ENCODE data around the gene C1orf167.

Gene C1orf167

DNA sequence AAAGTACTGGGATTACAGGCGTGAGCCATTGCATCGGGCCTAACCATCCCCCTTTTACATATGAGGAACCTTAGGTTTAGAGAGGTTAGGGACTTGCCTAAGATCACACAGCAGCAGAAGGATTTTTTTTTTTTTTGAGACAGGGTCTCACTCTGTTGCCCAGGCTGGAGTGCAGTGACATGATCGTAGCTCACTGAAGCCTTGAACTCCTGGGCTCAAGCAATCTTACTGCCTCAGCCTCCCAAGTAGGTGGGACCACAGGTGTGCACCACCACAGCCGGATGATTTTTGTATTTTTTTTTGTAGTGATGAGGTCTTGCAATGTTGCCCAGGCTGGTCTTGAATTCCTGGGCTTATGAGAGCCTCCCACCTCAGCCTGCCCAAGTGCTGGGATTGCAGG is 2.2 kb upstream of the C1orf167 start:
- TF ChIP-seq, protein P1, sequence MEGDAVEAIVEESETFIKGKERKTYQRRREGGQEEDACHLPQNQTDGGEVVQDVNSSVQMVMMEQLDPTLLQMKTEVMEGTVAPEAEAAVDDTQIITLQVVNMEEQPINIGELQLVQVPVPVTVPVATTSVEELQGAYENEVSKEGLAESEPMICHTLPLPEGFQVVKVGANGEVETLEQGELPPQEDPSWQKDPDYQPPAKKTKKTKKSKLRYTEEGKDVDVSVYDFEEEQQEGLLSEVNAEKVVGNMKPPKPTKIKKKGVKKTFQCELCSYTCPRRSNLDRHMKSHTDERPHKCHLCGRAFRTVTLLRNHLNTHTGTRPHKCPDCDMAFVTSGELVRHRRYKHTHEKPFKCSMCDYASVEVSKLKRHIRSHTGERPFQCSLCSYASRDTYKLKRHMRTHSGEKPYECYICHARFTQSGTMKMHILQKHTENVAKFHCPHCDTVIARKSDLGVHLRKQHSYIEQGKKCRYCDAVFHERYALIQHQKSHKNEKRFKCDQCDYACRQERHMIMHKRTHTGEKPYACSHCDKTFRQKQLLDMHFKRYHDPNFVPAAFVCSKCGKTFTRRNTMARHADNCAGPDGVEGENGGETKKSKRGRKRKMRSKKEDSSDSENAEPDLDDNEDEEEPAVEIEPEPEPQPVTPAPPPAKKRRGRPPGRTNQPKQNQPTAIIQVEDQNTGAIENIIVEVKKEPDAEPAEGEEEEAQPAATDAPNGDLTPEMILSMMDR (IDR thresholded peaks at IDR 0.05; ENCODE audit: insufficient read depth, low read length, missing control alignments) = no peak
- H3K4me3 ChIP-seq (ENCODE audit: low read depth, low read length) = no peak overlapping the region
- CTCF ChIA-PET = no interaction called here
- DNase-seq (ENCODE audit: low read depth, low spot score) = no peak
- POLR2A ChIA-PET = no interaction called here

DNA sequence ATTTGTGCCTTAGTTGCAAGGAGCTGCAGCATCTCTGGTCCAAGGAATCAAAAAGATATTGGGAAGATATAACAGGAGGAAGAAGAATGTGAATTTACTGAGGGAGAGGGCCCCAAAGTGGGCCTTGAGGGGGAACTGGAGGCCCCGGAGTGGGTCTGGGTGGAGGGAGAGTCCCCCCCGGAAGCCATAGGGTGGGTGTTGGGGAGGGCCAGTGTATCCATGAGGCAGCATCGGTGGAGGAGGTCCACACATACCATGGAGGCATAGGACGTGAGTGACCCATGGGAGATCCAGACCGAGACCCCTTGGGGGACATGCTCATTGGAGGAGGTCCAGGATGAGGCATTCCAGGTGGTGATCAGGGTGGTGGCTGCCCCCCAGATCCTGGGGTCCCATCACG is 708 bp upstream of the C1orf167 start:
- ChIA-PET CTCF (no interaction called here), POLR2A (no interaction called here)
- DNase-seq (ENCODE audit: low read depth, low spot score) = no peak
- no peak overlapping the region for H3K4me3 ChIP-seq (ENCODE audit: low read depth, low read length)
- TF ChIP-seq, protein P1 (IDR thresholded peaks at IDR 0.05; ENCODE audit: insufficient read depth, low read length, missing control alignments) = no peak

DNA sequence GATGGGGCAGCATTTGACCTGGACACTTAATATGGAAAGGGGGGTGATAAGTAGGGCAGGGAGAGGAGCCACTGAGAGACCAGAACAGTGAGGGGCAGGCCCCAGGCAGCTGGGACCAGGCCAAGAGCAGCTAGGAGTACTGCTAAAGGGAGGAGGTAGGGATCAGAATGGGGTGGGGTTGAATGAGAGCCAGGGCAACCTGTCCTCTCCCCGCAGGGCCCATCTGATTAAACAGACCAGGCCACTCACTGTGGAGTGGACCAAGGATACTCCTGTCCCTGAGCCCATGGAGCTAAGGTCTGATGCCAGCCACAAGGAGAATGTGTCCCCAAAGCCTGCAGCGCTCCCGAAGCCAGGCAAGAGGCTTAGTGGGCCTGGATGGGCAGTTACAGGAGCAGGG is 2.1 kb downstream of the C1orf167 start:
- DNase-seq (ENCODE audit: low read depth, low spot score) = no peak
- CTCF ChIA-PET = interaction anchor here (1.6 kb wide), 1 partner anchor 45 kb away, joined by 4 read pairs; no protein-coding TSS in a partner anchor
- H3K4me3 ChIP-seq (ENCODE audit: low read depth, low read length) = no peak overlapping the region
- TF ChIP-seq, protein P1 (IDR thresholded peaks at IDR 0.05; ENCODE audit: insufficient read depth, low read length, missing control alignments) = no peak
- POLR2A ChIA-PET = no interaction called here

DNA sequence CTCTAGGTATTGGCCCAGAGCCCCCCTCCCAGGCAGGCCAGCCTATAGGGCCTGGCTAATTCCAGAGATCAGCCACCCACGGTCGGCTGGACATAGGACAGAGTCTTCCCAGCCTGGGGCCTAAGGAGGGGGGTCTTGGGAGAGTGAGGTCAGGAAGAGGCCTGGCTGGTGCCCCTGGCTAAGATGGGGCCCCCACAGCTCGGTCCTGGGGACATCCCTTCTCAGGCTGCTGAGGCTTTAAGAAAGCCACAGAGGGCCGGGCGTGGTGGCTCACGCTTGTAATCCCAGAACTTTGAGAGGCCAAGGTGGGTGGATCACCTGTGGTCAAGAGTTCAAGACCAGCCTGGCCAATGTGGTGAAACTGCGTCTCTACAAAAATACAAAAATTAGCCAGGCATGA is 2.5 kb downstream of the C1orf167 start:
- POLR2A ChIA-PET = no interaction called here
- TF ChIP-seq, protein P1 (IDR thresholded peaks at IDR 0.05; ENCODE audit: insufficient read depth, low read length, missing control alignments) = no peak
- CTCF ChIA-PET = interaction anchor here (1.6 kb wide), 1 partner anchor 45 kb away, joined by 4 read pairs; no protein-coding TSS in a partner anchor
- H3K4me3 ChIP-seq (ENCODE audit: low read depth, low read length) = no peak overlapping the region
- DNase-seq (ENCODE audit: low read depth, low spot score) = no peak

DNA sequence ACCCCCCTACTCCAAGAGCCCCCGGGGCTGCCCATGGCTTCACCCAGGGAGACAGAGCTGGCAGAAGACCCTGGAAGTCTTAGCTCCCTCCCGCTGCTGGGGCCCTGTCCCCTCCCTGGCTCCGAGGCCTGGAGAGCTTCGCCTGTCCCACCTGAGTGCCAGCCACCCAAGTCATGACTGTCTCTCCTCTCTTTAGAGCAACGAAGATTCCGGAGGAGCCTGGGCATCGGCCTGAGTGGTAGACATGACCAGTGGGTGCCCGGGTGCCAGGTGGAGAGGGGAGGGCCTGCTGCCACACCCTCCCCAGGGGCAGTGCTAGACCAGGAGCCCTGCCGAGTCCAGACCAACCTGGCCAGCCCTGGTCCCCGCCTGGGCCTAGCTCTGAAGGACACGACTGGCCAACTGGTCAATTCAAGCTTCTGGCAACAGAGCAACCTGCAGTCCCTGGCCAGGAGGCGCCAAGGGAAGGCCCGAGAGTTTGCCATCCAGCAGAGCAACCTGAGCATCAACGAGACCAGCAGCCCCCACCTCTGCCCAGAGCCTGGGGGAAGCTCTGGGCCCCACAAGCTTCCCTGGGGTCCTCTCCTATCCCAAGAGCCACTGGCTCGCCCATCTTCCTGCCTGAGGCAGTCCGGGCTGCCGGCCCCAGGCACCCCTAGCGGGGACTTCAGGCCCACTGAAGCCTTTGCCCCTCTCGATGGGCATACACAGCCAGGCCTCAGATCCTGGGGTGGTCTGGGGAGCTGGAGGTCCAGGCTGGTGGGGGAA is 3.9 kb downstream of the C1orf167 start:
- no peak overlapping the region for H3K4me3 ChIP-seq (ENCODE audit: low read depth, low read length)
- POLR2A ChIA-PET = no interaction called here
- DNase-seq (ENCODE audit: low read depth, low spot score) = no peak
- CTCF ChIA-PET = interaction anchor here (1.6 kb wide), 1 partner anchor 47 kb away, joined by 4 read pairs; no protein-coding TSS in a partner anchor
- TF ChIP-seq, protein P1 (IDR thresholded peaks at IDR 0.05; ENCODE audit: insufficient read depth, low read length, missing control alignments) = no peak

DNA sequence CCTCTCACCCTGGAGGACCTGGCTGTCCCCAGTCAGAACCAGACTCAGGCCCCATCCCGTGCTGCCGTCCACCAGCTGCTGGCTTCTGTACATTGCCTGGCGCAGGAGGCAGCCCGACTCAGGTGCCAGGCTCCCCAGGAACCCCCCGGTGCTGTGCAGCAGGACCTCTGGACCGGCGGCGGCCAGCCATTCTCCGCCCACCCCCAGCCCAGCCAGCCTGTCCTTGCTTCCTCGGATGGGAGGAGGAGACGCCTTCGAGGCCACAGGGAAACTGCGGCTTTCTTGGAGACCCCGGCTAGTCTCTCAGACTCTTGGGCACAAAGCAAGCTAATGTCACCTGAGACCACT is 4.4 kb downstream of the C1orf167 start:
- TF ChIP-seq, protein P1 (IDR thresholded peaks at IDR 0.05; ENCODE audit: insufficient read depth, low read length, missing control alignments) = no peak
- no peak overlapping the region for H3K4me3 ChIP-seq (ENCODE audit: low read depth, low read length)
- DNase-seq (ENCODE audit: low read depth, low spot score) = no peak
- POLR2A ChIA-PET = no interaction called here
- CTCF ChIA-PET = no interaction called here

All from AG04449 (cell line).